ENCODE results near the gene ATXN10. TPM values are rescaled to one million over a fixed set of nuclear protein-coding genes. Genes with fewer than 3 reads are reported as not detected.

ATXN10 gene
- total RNA-seq, 1 experiment from 2014 or later: 303 TPM

GRCh38 chr22:45836418-45837169 lies 165.0 kb downstream of the ATXN10 start:
- Histone ChIP-seq H3K27me3 (ENCODE audit: insufficient read depth, low read depth) (no peaks in the 10 kb centered on the region), H3K4me3 (no peak overlapping the region), H3K36me3 (ENCODE audit: low read depth) (peaks cover 14% of the 10 kb centered on the region; the same call in 1 of the 2 replicates), H3K4me1 (replicated peaks; ENCODE audit: insufficient read depth) (peaks cover 2% of the 10 kb centered on the region; the same call in 1 of the 2 replicates), H3K9me2 (ENCODE audit: insufficient read depth) (no peaks in the 10 kb centered on the region), H3K9me3 (ENCODE audit: insufficient read depth, low read depth) (no peaks in the 10 kb centered on the region), H2AFZ (no peak overlapping the region), H4K20me1 (ENCODE audit: insufficient read depth) (peaks cover 7% of the 10 kb centered on the region; the same call in 1 of the 2 replicates), H3K27ac (no peak overlapping the region), H3K79me2 (ENCODE audit: low read depth) (no peaks in the 10 kb centered on the region), H3F3A (ENCODE audit: insufficient read depth, low read depth) (no peaks in the 10 kb centered on the region; the same call in 1 of the 2 replicates), H3K4me2 (no peak overlapping the region)
- TF ChIP-seq, protein P1, sequence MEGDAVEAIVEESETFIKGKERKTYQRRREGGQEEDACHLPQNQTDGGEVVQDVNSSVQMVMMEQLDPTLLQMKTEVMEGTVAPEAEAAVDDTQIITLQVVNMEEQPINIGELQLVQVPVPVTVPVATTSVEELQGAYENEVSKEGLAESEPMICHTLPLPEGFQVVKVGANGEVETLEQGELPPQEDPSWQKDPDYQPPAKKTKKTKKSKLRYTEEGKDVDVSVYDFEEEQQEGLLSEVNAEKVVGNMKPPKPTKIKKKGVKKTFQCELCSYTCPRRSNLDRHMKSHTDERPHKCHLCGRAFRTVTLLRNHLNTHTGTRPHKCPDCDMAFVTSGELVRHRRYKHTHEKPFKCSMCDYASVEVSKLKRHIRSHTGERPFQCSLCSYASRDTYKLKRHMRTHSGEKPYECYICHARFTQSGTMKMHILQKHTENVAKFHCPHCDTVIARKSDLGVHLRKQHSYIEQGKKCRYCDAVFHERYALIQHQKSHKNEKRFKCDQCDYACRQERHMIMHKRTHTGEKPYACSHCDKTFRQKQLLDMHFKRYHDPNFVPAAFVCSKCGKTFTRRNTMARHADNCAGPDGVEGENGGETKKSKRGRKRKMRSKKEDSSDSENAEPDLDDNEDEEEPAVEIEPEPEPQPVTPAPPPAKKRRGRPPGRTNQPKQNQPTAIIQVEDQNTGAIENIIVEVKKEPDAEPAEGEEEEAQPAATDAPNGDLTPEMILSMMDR (conservative IDR thresholded peaks at IDR 0.05): no peak
- ChIA-PET CTCF (no interaction called here), POLR2A (ENCODE audit: unreplicated experiment) (no interaction called here)
- no peak for DNase-seq
- intact Hi-C loops (cut with micrococcal nuclease; ENCODE audit: unreplicated experiment): loop anchor here (10.0 kb wide), 1 partner anchor 192 kb away; no protein-coding TSS in a partner anchor
- no TSS peak for BruUV-seq (replicated peaks)

- Histone ChIP-seq H3K79me2 (ENCODE audit: low read depth) (no peaks in the 10 kb centered on the region), H3K9me2 (ENCODE audit: insufficient read depth) (no peaks in the 10 kb centered on the region), H2AFZ (no peak overlapping the region), H3K27ac (no peak overlapping the region), H3F3A (ENCODE audit: insufficient read depth, low read depth) (no peaks in the 10 kb centered on the region; the same call in 1 of the 2 replicates), H3K4me1 (replicated peaks; ENCODE audit: insufficient read depth) (no peaks in the 10 kb centered on the region), H4K20me1 (ENCODE audit: insufficient read depth) (peaks cover 7% of the 10 kb centered on the region), H3K27me3 (ENCODE audit: insufficient read depth, low read depth) (no peaks in the 10 kb centered on the region), H3K4me3 (no peak overlapping the region), H3K36me3 (ENCODE audit: low read depth) (peaks cover 17% of the 10 kb centered on the region), H3K4me2 (no peak overlapping the region), H3K9me3 (ENCODE audit: insufficient read depth, low read depth) (no peaks in the 10 kb centered on the region)
- DNase-seq: no peak
- ChIA-PET CTCF (no interaction called here), POLR2A (ENCODE audit: unreplicated experiment) (no interaction called here)
- intact Hi-C loops (cut with micrococcal nuclease; ENCODE audit: unreplicated experiment): loop anchor here (10.0 kb wide), 1 partner anchor 193 kb away; no protein-coding TSS in a partner anchor
- TF ChIP-seq, protein P1 (conservative IDR thresholded peaks at IDR 0.05): no peak
- no peak for TF ChIP-seq EZH2 (IDR thresholded peaks at IDR 0.05; ENCODE audit: low read depth)
- BruUV-seq (replicated peaks): no TSS peak
Measured at GRCh38 chr22:45837508-45837907, 165.9 kb downstream of the ATXN10 start.

- H3K9me3 ChIP-seq (ENCODE audit: insufficient read depth, low read depth): no peaks in the 10 kb centered on the region
- H3K9me2 ChIP-seq (ENCODE audit: insufficient read depth): no peaks in the 10 kb centered on the region
- ChIA-PET POLR2A (ENCODE audit: unreplicated experiment) (interaction anchor here (0.6 kb wide), 1 partner anchor 12 kb away, joined by 3 read pairs; no protein-coding TSS in a partner anchor), CTCF (no interaction called here)
- H3K4me1 ChIP-seq (replicated peaks; ENCODE audit: insufficient read depth): no peaks in the 10 kb centered on the region
- no peak overlapping the region for H3K27ac ChIP-seq
- H3K4me2 ChIP-seq: no peak overlapping the region
- H3F3A ChIP-seq (ENCODE audit: insufficient read depth, low read depth): peaks cover 1% of the 10 kb centered on the region; the same call in 1 of the 2 replicates
- no TSS peak for BruUV-seq (replicated peaks)
- intact Hi-C loops (cut with micrococcal nuclease; ENCODE audit: unreplicated experiment): loop anchor here (10.0 kb wide), 1 partner anchor 194 kb away; no protein-coding TSS in a partner anchor
- TF ChIP-seq, protein P1 (conservative IDR thresholded peaks at IDR 0.05): no peak
- TF ChIP-seq EZH2 (IDR thresholded peaks at IDR 0.05; ENCODE audit: low read depth): no peak
- DNase-seq: no peak
- no peak overlapping the region for H2AFZ ChIP-seq
- H3K36me3 ChIP-seq (ENCODE audit: low read depth): peaks cover 25% of the 10 kb centered on the region
- no peaks in the 10 kb centered on the region for H3K27me3 ChIP-seq (ENCODE audit: insufficient read depth, low read depth)
- peaks cover 7% of the 10 kb centered on the region for H4K20me1 ChIP-seq (ENCODE audit: insufficient read depth)
- no peaks in the 10 kb centered on the region for H3K79me2 ChIP-seq (ENCODE audit: low read depth)
- no peak overlapping the region for H3K4me3 ChIP-seq
Measured at GRCh38 chr22:45838305-45838887, 166.8 kb downstream of the ATXN10 start.

All from PC-9 (cell line).